Urinary bladder (tissue), 4 donors: ENCODE results near the gene TACC3. TPM values are rescaled to one million over a fixed set of nuclear protein-coding genes. Genes with fewer than 3 reads are reported as not detected.
A peak's percentile ranks its signal among the peaks of the same experiment; 100 is the strongest.

ENCODE experiments used
- DNase-seq: peaks from one replicate; pipeline ENCODE4 v3.0.0-alpha.2; 2015; ENCODE audit errors: extremely low spot score
- H3K27ac ChIP-seq: one replicate; pipeline ENCODE4 v1.5.1; 2013; ENCODE audit warnings: low read depth, mild to moderate bottlenecking, moderate library complexity
- H3K36me3 ChIP-seq: one replicate; pipeline ENCODE4 v1.6.1; 2013; ENCODE audit warnings: mild to moderate bottlenecking, moderate library complexity; ENCODE audit not compliant: insufficient read depth
- H3K4me1 ChIP-seq: one replicate; pipeline ENCODE4 v1.6.1; 2013; ENCODE audit warnings: mild to moderate bottlenecking, moderate library complexity; ENCODE audit not compliant: insufficient read depth
- H3K4me3 ChIP-seq: one replicate; pipeline ENCODE4 v1.5.1; 2013; ENCODE audit warnings: low read depth, low read length
- WGBS: extraction: QIAGEN DNeasy Blood & Tissue Kit; methylation state at CpG from one replicate; pipeline ENCODE4 v1.1.7; 2013; 5-methylcytosine and 5-hydroxymethylcytosine counted together
- polyA plus RNA-seq: library from polyadenylated mRNA; stranded (reverse); fragments of 200-250 nt; gene quantifications from one replicate; pipeline ENCODE4 v1.2.3, GENCODE V29; 2013
- total RNA-seq: library from RNA; depleted of rRNA; stranded (reverse); fragments of >200 nt; gene quantifications from one replicate; pipeline ENCODE4 v1.2.3, GENCODE V29; 2014
- donor health status: healthy with polysubstance abuse.
- donor health status: healthy.

TACC3 gene
- total and polyA plus RNA-seq, 2 donors, result 5.5 to 8.9 TPM

- Histone ChIP-seq H3K4me1 (peaks cover 5% of the 10 kb centered on the region), H3K27ac (no peak overlapping the region), H3K4me3 (no peak overlapping the region), H3K36me3 (no peaks in the 10 kb centered on the region)
- 52% methylated on average over 18 of the region's 18 CpGs for WGBS
- no peak for DNase-seq
Measured at GRCh38 chr4:1722551-1723118, 1.3 kb downstream of the TACC3 start.

DNA sequence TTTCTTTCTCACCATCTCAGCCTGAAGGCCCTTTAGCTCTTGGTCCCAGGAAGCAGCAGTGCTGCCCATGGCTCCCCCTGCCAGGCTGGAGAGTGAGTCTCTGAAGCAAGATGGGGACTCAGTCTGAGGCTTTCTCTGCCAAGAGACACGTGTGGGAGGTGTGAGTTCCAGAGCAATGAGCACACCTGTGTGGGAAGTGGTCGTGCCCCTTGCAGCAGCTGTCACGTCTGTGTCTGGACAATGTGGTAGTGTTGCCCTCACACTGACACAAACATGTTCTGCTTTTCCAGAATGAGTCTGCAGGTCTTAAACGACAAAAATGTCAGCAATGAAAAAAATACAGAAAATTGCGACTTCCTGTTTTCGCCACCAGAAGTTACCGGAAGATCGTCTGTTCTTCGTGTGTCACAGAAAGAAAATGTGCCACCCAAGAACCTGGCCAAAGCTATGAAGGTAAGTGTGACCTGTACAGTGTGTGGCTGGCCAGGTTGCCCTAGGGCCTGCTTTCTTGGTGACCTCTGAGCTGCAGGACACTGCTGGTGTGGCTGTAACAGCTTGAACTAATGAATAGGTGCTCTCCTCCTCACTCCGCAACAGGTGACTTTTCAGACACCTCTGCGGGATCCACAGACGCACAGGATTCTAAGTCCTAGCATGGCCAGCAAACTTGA is 1.9 kb downstream of the TACC3 start:
- 76% methylated on average over 12 of the region's 12 CpGs for WGBS
- no peak for DNase-seq
- Histone ChIP-seq H3K27ac (no peak overlapping the region), H3K4me1 (peaks cover 5% of the 10 kb centered on the region), H3K4me3 (no peak overlapping the region), H3K36me3 (no peaks in the 10 kb centered on the region)

DNA sequence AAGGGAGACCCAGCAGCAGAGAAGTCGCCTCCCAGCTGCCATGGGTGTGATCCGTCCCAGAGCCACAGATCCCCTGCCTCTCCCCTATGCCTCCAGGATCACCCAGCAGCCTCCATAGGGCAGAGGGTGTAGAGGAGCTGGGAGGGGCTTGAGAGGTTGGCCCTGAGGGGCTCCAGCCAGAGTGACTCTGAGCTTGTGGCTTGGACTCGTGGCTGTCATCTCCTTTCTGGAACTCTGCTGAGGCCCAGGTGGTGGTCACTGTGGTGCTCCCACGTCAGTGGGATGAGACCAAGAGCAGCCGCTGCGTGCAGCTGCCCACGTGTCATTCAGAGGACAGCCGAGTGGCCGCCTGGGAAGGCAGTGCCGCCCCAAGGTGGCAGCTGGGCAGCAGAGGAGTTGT is 4.2 kb downstream of the TACC3 start:
- no peak overlapping the region for H3K27ac ChIP-seq
- no peaks in the 10 kb centered on the region for H3K36me3 ChIP-seq
- no peaks in the 10 kb centered on the region for H3K4me1 ChIP-seq
- no peak overlapping the region for H3K4me3 ChIP-seq
- 96% methylated on average over 10 of the region's 10 CpGs for WGBS
- DNase-seq, result no peak

- peak; percentile 65 for DNase-seq
- no peaks in the 10 kb centered on the region for H3K36me3 ChIP-seq
- H3K4me3 ChIP-seq, result no peak overlapping the region
- H3K4me1 ChIP-seq, result no peaks in the 10 kb centered on the region
- H3K27ac ChIP-seq, result no peak overlapping the region
- 60% methylated on average over 17 of the region's 17 CpGs for WGBS
Measured at GRCh38 chr4:1726146-1726934, 5.0 kb downstream of the TACC3 start.

DNA sequence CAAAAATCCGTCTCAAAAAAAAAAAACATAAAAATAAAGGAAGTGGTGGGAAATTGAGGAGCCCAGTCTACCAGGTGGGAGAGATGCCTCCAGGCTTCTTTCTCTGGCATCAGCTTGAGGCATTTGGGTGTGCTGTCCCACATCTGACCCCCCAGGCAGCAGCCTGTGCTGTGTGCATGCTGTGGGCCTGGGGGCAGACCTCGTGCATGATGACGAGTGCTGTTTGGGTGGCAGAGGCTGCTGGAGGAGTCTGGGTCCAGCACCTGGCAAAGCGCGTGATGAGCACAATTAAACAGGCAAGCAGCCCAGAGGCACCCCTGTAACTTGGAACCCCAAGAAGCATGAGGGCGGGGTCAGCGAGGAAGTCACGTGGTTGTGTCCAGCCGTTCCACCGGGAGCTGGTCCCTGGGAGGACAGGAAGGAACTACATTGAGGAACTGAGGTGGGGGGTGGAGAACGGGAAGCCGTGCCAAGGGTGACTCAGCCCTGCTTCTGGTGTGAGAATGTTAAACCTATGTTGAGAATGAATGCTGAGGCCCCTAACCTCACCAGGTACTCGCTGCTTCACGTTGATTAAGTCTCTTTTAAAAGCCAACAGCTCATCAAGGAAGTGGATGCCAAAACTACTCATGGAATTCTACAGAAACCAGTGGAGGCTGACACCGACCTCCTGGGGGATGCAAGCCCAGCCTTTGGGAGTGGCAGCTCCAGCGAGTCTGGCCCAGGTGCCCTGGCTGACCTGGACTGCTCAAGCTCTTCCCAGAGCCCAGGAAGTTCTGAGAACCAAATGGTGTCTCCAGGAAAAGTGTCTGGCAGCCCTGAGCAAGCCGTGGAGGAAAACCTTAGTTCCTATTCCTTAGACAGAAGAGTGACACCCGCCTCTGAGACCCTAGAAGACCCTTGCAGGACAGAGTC is 6.1 kb downstream of the TACC3 start:
- Histone ChIP-seq H3K4me3 (no peak overlapping the region), H3K36me3 (no peaks in the 10 kb centered on the region), H3K4me1 (no peaks in the 10 kb centered on the region), H3K27ac (no peak overlapping the region)
- no peak for DNase-seq
- 70% methylated on average over 18 of the region's 18 CpGs for WGBS

DNA sequence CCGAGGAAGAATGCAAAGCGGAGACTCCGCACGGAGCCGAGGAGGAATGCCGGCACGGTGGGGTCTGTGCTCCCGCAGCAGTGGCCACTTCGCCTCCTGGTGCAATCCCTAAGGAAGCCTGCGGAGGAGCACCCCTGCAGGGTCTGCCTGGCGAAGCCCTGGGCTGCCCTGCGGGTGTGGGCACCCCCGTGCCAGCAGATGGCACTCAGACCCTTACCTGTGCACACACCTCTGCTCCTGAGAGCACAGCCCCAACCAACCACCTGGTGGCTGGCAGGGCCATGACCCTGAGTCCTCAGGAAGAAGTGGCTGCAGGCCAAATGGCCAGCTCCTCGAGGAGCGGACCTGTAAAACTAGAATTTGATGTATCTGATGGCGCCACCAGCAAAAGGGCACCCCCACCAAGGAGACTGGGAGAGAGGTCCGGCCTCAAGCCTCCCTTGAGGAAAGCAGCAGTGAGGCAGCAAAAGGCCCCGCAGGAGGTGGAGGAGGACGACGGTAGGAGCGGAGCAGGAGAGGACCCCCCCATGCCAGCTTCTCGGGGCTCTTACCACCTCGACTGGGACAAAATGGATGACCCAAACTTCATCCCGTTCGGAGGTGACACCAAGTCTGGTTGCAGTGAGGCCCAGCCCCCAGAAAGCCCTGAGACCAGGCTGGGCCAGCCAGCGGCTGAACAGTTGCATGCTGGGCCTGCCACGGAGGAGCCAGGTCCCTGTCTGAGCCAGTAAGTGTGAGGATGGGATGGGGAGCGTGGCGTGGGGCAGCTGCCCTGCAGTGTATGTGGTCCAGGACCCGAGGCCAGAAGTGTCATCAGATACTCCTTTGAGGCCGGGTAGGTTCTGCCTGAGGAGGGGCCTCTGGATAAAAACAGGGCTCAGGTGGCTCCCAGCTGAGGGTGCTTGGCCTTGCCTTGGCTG is 7.0 kb downstream of the TACC3 start:
- H3K4me1 ChIP-seq, result no peaks in the 10 kb centered on the region
- 92% methylated on average over 31 of the region's 31 CpGs for WGBS
- H3K36me3 ChIP-seq, result no peaks in the 10 kb centered on the region
- DNase-seq, result no peak
- no peak overlapping the region for H3K27ac ChIP-seq
- no peak overlapping the region for H3K4me3 ChIP-seq

GRCh38 chr4:1730532-1731135 is 9.3 kb downstream of the TACC3 start:
- WGBS, result 94% methylated on average over 16 of the region's 16 CpGs
- Histone ChIP-seq H3K27ac (no peak overlapping the region), H3K4me1 (no peaks in the 10 kb centered on the region), H3K4me3 (no peak overlapping the region), H3K36me3 (no peaks in the 10 kb centered on the region)
- DNase-seq, result no peak

- WGBS, result 96% methylated on average over 10 of the region's 10 CpGs
Measured at GRCh38 chr4:1731180-1731579, 9.9 kb downstream of the TACC3 start.

GRCh38 chr4:1732911-1733310 is 11.6 kb downstream of the TACC3 start:
- Histone ChIP-seq H3K27ac (no peak overlapping the region), H3K4me3 (no peak overlapping the region), H3K36me3 (no peaks in the 10 kb centered on the region), H3K4me1 (no peaks in the 10 kb centered on the region)
- DNase-seq, result no peak
- 63% methylated on average over 10 of the region's 10 CpGs for WGBS

More at GRCh38 chr4:1731180-1731579, 9.9 kb downstream of the TACC3 start:
- Histone ChIP-seq H3K4me1 (no peaks in the 10 kb centered on the region), H3K36me3 (no peaks in the 10 kb centered on the region), H3K27ac (no peak overlapping the region), H3K4me3 (no peak overlapping the region)
- no peak for DNase-seq

DNA sequence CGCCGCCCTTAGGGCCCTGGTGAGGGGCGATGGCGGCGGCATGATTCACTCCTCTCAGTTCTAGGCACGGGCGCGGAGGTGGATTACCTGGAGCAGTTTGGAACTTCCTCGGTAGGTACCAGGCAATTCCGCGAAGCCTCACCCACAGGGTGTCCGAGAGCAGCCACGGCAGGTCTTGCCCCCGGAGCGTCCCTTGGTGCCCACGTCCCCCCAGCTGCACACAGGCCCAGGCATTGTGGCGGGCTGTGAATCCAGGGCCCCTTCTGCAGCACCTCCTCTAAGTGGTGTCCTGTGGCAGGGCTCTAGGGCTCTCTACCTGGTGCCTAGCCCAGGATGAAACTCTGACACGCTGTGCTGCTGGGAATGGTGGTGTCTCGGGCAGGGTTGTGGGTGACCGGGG is 13.9 kb downstream of the TACC3 start:
- Histone ChIP-seq H3K4me1 (no peaks in the 10 kb centered on the region), H3K4me3 (no peak overlapping the region), H3K36me3 (no peaks in the 10 kb centered on the region), H3K27ac (no peak overlapping the region)
- no peak for DNase-seq
- WGBS, result 92% methylated on average over 20 of the region's 20 CpGs

DNA sequence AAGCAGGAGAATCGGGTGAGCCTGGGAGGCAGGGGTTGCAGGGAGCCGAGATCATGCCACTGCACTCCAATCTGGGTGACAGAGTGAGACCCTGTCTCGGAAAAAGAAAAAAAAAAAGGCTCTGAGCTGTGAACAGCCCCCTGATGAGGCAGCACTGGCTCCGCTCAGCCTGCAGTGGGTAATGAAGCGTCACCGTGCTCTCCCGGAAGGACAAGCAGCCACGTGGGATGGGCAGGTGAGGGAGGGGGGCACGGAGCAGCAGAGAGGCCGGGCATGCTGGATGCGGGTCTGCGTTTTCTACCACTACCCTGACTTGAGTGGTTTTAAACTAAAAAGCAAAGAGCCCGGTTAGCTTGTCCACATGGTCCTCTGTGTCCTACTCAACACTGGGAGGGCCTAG is 15.5 kb downstream of the TACC3 start:
- Histone ChIP-seq H3K27ac (no peak overlapping the region), H3K4me1 (no peaks in the 10 kb centered on the region), H3K4me3 (no peak overlapping the region), H3K36me3 (no peaks in the 10 kb centered on the region)
- no peak for DNase-seq
- 95% methylated on average over 13 of the region's 13 CpGs for WGBS

- H3K27ac ChIP-seq, result no peak overlapping the region
Measured at GRCh38 chr4:1737666-1738065, 16.3 kb downstream of the TACC3 start.

More at GRCh38 chr4:1737666-1738065, 16.3 kb downstream of the TACC3 start:
- Histone ChIP-seq H3K4me3 (no peak overlapping the region), H3K4me1 (no peaks in the 10 kb centered on the region), H3K36me3 (no peaks in the 10 kb centered on the region)
- no peak for DNase-seq
- WGBS, result 98% methylated on average over 15 of the region's 15 CpGs
